ENCODE data around the gene BATF3.

DNA sequence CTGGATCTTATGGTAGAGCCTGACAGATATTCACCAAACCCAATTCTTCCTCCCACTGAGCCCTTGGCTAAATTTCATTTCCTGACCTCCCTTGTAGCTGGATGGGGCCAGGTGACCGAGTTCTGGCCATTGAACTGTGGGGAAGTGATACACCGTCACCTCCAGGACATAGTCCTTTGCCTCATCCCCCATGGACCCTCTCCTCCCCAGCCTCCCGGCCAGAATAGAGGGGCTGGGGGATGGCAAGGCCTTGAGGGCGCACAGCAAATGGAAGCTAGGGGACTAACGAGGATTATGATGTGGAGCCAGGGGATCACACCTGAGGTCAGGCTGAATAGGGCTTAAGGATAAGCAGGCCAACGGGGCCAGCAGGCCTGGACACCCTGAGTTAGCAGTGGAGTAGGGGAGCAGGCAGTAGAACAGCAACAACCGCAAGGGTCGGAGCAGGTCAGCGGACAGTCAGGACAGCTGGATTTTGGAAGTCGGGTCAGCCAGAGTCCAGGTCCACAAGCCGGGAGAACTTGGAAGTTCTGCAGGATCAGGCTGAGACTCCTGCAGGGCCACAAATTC is 15.0 kb downstream of the BATF3 start:
- no peak for TF ChIP-seq EZH2 (IDR thresholded peaks at IDR 0.05; ENCODE audit: insufficient read depth, poor library complexity, severe bottlenecking)
- TF ChIP-seq EZH2phosphoT487 (IDR thresholded peaks at IDR 0.05; ENCODE audit: insufficient read depth, low read depth): no peak
